Prostate gland (tissue), 2 donors: Measurements from ENCODE around the gene TMC8.

Experiments used
- POLR2AphosphoS5 ChIP-seq: sonication (generic); formaldehyde crosslinking; IDR thresholded peaks from one replicate; pipeline ENCODE4 v1.6.1; 2017; ENCODE audit warnings: antibody characterized with exemption
- TF ChIP-seq, protein P1 (sequence below), 4 experiments: fragments of 200-600 bp in 2 of 4; fragments of 450-650 bp in 2 of 4; sonication (generic) in 2 of 4; IDR thresholded peaks; 1 replicate in 3 of 4; 2 replicates in 1 of 4; pipeline ENCODE4 v1.5.1; 2016 to 2019; ENCODE audit warnings: antibody characterized with exemption in 4 of 4, mild to moderate bottlenecking in 2 of 4, moderate library complexity in 2 of 4

GRCh38 chr17:78180508-78180907, 49.9 kb downstream of the TMC8 start:
- TF ChIP-seq, protein P1, sequence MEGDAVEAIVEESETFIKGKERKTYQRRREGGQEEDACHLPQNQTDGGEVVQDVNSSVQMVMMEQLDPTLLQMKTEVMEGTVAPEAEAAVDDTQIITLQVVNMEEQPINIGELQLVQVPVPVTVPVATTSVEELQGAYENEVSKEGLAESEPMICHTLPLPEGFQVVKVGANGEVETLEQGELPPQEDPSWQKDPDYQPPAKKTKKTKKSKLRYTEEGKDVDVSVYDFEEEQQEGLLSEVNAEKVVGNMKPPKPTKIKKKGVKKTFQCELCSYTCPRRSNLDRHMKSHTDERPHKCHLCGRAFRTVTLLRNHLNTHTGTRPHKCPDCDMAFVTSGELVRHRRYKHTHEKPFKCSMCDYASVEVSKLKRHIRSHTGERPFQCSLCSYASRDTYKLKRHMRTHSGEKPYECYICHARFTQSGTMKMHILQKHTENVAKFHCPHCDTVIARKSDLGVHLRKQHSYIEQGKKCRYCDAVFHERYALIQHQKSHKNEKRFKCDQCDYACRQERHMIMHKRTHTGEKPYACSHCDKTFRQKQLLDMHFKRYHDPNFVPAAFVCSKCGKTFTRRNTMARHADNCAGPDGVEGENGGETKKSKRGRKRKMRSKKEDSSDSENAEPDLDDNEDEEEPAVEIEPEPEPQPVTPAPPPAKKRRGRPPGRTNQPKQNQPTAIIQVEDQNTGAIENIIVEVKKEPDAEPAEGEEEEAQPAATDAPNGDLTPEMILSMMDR (IDR thresholded peaks at IDR 0.05), result no peak
- TF ChIP-seq POLR2AphosphoS5, result no peak
